ENCODE data around the gene OPRL1.

OPRL1 gene

GRCh38 chr20:64136004-64136710, 56.3 kb downstream of the OPRL1 start:
- TF ChIP-seq CTCF (IDR thresholded peaks at IDR 0.05; ENCODE audit: low read depth, low read length), result no peak
- H3K36me3 ChIP-seq, result no peaks in the 10 kb centered on the region
- DNase-seq, result no peak
- no peaks in the 10 kb centered on the region for H3K27me3 ChIP-seq (ENCODE audit: insufficient read depth, low read depth, severe bottlenecking)
- no peak overlapping the region for H3K27ac ChIP-seq
- H3K9me3 ChIP-seq (ENCODE audit: severe bottlenecking), result no peaks in the 10 kb centered on the region
- H3K4me3 ChIP-seq (ENCODE audit: low read depth, low read length), result no peak overlapping the region

- Histone ChIP-seq H3K4me3 (ENCODE audit: low read depth, low read length) (no peak overlapping the region), H3K36me3 (no peaks in the 10 kb centered on the region), H3K9me3 (ENCODE audit: severe bottlenecking) (no peaks in the 10 kb centered on the region), H3K27me3 (ENCODE audit: insufficient read depth, low read depth, severe bottlenecking) (no peaks in the 10 kb centered on the region), H3K27ac (no peak overlapping the region)
- TF ChIP-seq CTCF (IDR thresholded peaks at IDR 0.05; ENCODE audit: low read depth, low read length), result no peak
- DNase-seq, result no peak
Measured at GRCh38 chr20:64137598-64138031, 57.7 kb downstream of the OPRL1 start.

- Histone ChIP-seq H3K27me3 (ENCODE audit: insufficient read depth, low read depth, severe bottlenecking) (no peaks in the 10 kb centered on the region), H3K4me3 (ENCODE audit: low read depth, low read length) (no peak overlapping the region), H3K36me3 (no peaks in the 10 kb centered on the region), H3K9me3 (ENCODE audit: severe bottlenecking) (no peaks in the 10 kb centered on the region), H3K27ac (no peak overlapping the region)
- no peak for TF ChIP-seq CTCF (IDR thresholded peaks at IDR 0.05; ENCODE audit: low read depth, low read length)
- DNase-seq, result no peak
Measured at GRCh38 chr20:64138276-64138815, 58.5 kb downstream of the OPRL1 start.

- TF ChIP-seq CTCF (IDR thresholded peaks at IDR 0.05; ENCODE audit: low read depth, low read length), result no peak
- DNase-seq, result no peak
- Histone ChIP-seq H3K36me3 (no peaks in the 10 kb centered on the region), H3K27me3 (ENCODE audit: insufficient read depth, low read depth, severe bottlenecking) (no peaks in the 10 kb centered on the region), H3K9me3 (ENCODE audit: severe bottlenecking) (no peaks in the 10 kb centered on the region), H3K27ac (no peak overlapping the region), H3K4me3 (ENCODE audit: low read depth, low read length) (no peak overlapping the region)
Measured at GRCh38 chr20:64139199-64140060, 59.5 kb downstream of the OPRL1 start.

GRCh38 chr20:64140061-64140931, 60.4 kb downstream of the OPRL1 start:
- Histone ChIP-seq H3K9me3 (ENCODE audit: severe bottlenecking) (no peaks in the 10 kb centered on the region), H3K27ac (no peak overlapping the region), H3K36me3 (no peaks in the 10 kb centered on the region), H3K27me3 (ENCODE audit: insufficient read depth, low read depth, severe bottlenecking) (no peaks in the 10 kb centered on the region), H3K4me3 (ENCODE audit: low read depth, low read length) (no peak overlapping the region)
- no peak for TF ChIP-seq CTCF (IDR thresholded peaks at IDR 0.05; ENCODE audit: low read depth, low read length)
- no peak for DNase-seq

All from WERI-Rb-1 (cell line).